ENCODE data around the gene BEST3.

Gene BEST3

DNA sequence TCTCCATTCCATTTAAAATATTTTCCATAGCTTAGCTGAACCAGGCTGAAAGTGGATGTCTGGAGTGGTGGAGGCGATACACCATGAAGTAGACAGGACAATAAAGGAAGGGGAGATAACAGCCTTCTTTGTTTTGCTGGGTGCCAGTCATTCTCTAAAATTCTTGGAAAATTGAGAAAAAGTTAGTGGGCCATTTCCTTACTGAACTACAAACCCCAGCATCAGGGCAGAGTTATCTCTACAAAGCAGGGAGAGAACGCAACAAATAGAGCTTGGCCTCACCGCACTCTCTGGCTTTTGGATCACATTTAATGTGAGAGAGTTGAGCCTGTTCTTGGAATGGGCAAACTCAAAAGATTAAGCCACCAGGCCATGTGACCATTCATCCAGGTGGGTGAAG, 47.2 kb downstream of the BEST3 start:
- no peak overlapping the region for H2AK5ac ChIP-seq (ENCODE audit: low read length)
- no peak overlapping the region for H2BK12ac ChIP-seq (ENCODE audit: low read length)
- no peak overlapping the region for H2AFZ ChIP-seq (ENCODE audit: insufficient read depth, low read length, poor library complexity)
- no peaks in the 10 kb centered on the region for H3K27me3 ChIP-seq (ENCODE audit: insufficient read depth, low read length)
- H2BK5ac ChIP-seq (ENCODE audit: low read depth, low read length, poor library complexity) = no peak overlapping the region
- WGBS (ENCODE audit: extremely low coverage, insufficient coverage, insufficient read length) = no CpG with 5 or more reads among the region's 3 CpGs
- no peaks in the 10 kb centered on the region for H3K36me3 ChIP-seq (ENCODE audit: control insufficient read depth in 1 of 2, insufficient read depth in 2 of 2, low read length in 2 of 2)
- H4K91ac ChIP-seq (ENCODE audit: low read depth, low read length) = no peak overlapping the region
- no peak overlapping the region for H4K12ac ChIP-seq (ENCODE audit: low read depth, low read length)
- H3K4ac ChIP-seq (ENCODE audit: low read depth, low read length) = no peak overlapping the region
- peaks cover 16% of the 10 kb centered on the region for H3K79me1 ChIP-seq (ENCODE audit: low read length)
- H3K27ac ChIP-seq (ENCODE audit: low read depth, low read length) = no peak overlapping the region
- no peak overlapping the region for H3K4me3 ChIP-seq (ENCODE audit: low read depth, low read length)
- no peak overlapping the region for H3K4me2 ChIP-seq (ENCODE audit: low read length)
- H3K4me1 ChIP-seq (ENCODE audit: control insufficient read depth in 1 of 2, insufficient read depth in 2 of 2, low read length in 2 of 2) = peaks cover 8 to 13% of the 10 kb centered on the region in 2 experiments
- H3K23ac ChIP-seq (ENCODE audit: low read length) = no peak overlapping the region
- no peak for DNase-seq
- H3K79me2 ChIP-seq (ENCODE audit: control insufficient read depth, insufficient read depth, low read length, poor library complexity) = peaks cover 3% of the 10 kb centered on the region
- no peak overlapping the region for H3K18ac ChIP-seq (ENCODE audit: low read length)
- H4K8ac ChIP-seq (ENCODE audit: low read depth, low read length) = no peak overlapping the region
- H3K14ac ChIP-seq (ENCODE audit: low read length) = no peak overlapping the region
- H3K9me3 ChIP-seq (ENCODE audit: insufficient read depth, low read depth, low read length) = peaks cover 2% of the 10 kb centered on the region
- no peak overlapping the region for H3K9ac ChIP-seq (ENCODE audit: low read length)
- H2BK120ac ChIP-seq (ENCODE audit: insufficient read depth, low read length, poor library complexity) = no peak overlapping the region

DNA sequence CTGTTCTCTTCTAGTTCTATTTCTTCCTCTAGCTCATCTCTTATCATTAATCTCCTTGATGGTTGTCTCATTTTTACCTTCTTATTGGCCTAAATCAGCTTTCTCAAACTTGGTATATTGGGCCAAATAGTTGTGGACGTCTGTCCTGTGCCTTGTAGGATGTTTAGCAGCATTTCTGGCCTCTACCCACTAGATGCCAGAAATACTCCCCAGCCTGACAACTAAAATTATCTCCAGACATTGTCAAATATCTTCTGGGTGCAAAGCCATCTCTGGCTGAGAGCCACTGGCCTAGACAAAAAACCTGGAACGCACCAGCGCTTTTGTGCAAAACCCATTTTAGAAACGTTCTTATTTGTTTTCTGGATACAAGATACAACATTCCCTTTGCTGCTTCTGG, 49.6 kb downstream of the BEST3 start:
- H3K4me1 ChIP-seq (ENCODE audit: control insufficient read depth in 1 of 2, insufficient read depth in 2 of 2, low read length in 2 of 2) = peaks cover 0 to under 1% of the 10 kb centered on the region in 2 experiments
- no peak overlapping the region for H4K91ac ChIP-seq (ENCODE audit: low read depth, low read length)
- H4K12ac ChIP-seq (ENCODE audit: low read depth, low read length) = no peak overlapping the region
- no peak overlapping the region for H2BK12ac ChIP-seq (ENCODE audit: low read length)
- no peak overlapping the region for H3K9ac ChIP-seq (ENCODE audit: low read length)
- no peak overlapping the region for H4K8ac ChIP-seq (ENCODE audit: low read depth, low read length)
- WGBS (ENCODE audit: extremely low coverage, insufficient coverage, insufficient read length) = no CpG with 5 or more reads among the region's 4 CpGs
- H3K18ac ChIP-seq (ENCODE audit: low read length) = no peak overlapping the region
- no peak overlapping the region for H2BK120ac ChIP-seq (ENCODE audit: insufficient read depth, low read length, poor library complexity)
- H3K4me3 ChIP-seq (ENCODE audit: low read depth, low read length) = no peak overlapping the region
- H3K14ac ChIP-seq (ENCODE audit: low read length) = no peak overlapping the region
- H3K79me1 ChIP-seq (ENCODE audit: low read length) = peaks cover under 1% of the 10 kb centered on the region
- no peak overlapping the region for H2AFZ ChIP-seq (ENCODE audit: insufficient read depth, low read length, poor library complexity)
- no peak overlapping the region for H3K4me2 ChIP-seq (ENCODE audit: low read length)
- H3K4ac ChIP-seq (ENCODE audit: low read depth, low read length) = no peak overlapping the region
- H2BK5ac ChIP-seq (ENCODE audit: low read depth, low read length, poor library complexity) = no peak overlapping the region
- no peak overlapping the region for H3K27ac ChIP-seq (ENCODE audit: low read depth, low read length)
- no peak overlapping the region for H3K23ac ChIP-seq (ENCODE audit: low read length)
- no peaks in the 10 kb centered on the region for H3K27me3 ChIP-seq (ENCODE audit: insufficient read depth, low read length)
- H3K36me3 ChIP-seq (ENCODE audit: control insufficient read depth in 1 of 2, insufficient read depth in 2 of 2, low read length in 2 of 2) = no peaks in the 10 kb centered on the region
- DNase-seq = peak; percentile 28 to 87
- no peaks in the 10 kb centered on the region for H3K9me3 ChIP-seq (ENCODE audit: insufficient read depth, low read depth, low read length)
- no peaks in the 10 kb centered on the region for H3K79me2 ChIP-seq (ENCODE audit: control insufficient read depth, insufficient read depth, low read length, poor library complexity)
- H2AK5ac ChIP-seq (ENCODE audit: low read length) = no peak overlapping the region

DNA sequence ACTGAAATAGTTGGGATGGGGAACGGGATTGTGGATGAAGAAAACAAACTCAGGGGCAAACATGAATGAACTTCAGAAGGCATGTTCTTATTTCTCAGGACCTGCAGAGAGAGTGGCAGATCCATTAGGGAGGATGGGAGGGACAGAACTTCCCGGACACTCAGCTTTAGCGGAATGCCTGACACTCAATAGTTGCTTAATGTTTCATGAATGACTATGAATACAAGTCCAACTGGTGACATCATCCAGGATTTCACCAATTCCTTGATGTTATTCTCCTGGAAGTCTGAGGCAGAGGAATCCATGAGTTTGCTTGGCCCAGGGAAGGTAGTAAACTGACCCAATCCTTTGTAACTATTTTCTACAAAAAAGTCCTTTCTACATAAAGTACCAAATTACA, 50.6 kb downstream of the BEST3 start:
- DNase-seq = peak; percentile 78 to 97
- Histone ChIP-seq H3K9me3 (ENCODE audit: insufficient read depth, low read depth, low read length) (no peaks in the 10 kb centered on the region), H3K9ac (ENCODE audit: low read length) (no peak overlapping the region), H3K79me2 (ENCODE audit: control insufficient read depth, insufficient read depth, low read length, poor library complexity) (no peaks in the 10 kb centered on the region), H3K14ac (ENCODE audit: low read length) (no peak overlapping the region), H2AFZ (ENCODE audit: insufficient read depth, low read length, poor library complexity) (no peak overlapping the region), H3K4me1 (ENCODE audit: control insufficient read depth in 1 of 2, insufficient read depth in 2 of 2, low read length in 2 of 2) (no peaks in the 10 kb centered on the region), H3K36me3 (ENCODE audit: control insufficient read depth in 1 of 2, insufficient read depth in 2 of 2, low read length in 2 of 2) (no peaks in the 10 kb centered on the region), H3K27ac (ENCODE audit: low read depth, low read length) (no peak overlapping the region), H3K79me1 (ENCODE audit: low read length) (no peaks in the 10 kb centered on the region), H2BK5ac (ENCODE audit: low read depth, low read length, poor library complexity) (no peak overlapping the region), H2BK120ac (ENCODE audit: insufficient read depth, low read length, poor library complexity) (no peak overlapping the region), H4K12ac (ENCODE audit: low read depth, low read length) (no peak overlapping the region), H3K23ac (ENCODE audit: low read length) (no peak overlapping the region), H3K18ac (ENCODE audit: low read length) (no peak overlapping the region), H4K91ac (ENCODE audit: low read depth, low read length) (no peak overlapping the region), H3K4ac (ENCODE audit: low read depth, low read length) (no peak overlapping the region), H3K4me2 (ENCODE audit: low read length) (no peak overlapping the region), H2AK5ac (ENCODE audit: low read length) (no peak overlapping the region), H4K8ac (ENCODE audit: low read depth, low read length) (no peak overlapping the region), H3K27me3 (ENCODE audit: insufficient read depth, low read length) (no peaks in the 10 kb centered on the region), H3K4me3 (ENCODE audit: low read depth, low read length) (no peak overlapping the region), H2BK12ac (ENCODE audit: low read length) (no peak overlapping the region)
- no CpG with 5 or more reads among the region's 3 CpGs for WGBS (ENCODE audit: extremely low coverage, insufficient coverage, insufficient read length)

DNA sequence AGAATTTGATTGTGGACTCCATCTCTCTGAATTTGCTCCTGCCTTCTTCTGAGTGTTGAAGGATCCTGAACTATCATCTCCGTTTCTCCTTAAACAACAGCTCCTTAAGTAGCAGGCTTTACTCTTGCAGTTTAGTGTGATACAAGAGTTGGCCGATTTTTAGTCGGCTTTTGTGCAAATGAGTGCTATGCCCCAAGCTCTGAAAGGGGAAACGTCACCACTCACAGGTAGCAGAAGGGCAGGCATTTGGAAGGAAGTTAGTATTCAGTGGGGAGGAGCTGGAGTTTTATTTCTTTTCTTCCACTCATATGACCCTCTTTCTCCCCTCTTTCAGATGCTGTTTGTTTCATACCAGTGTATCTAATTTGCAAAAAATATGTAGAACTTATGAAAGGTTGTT, 51.9 kb downstream of the BEST3 start:
- no peak overlapping the region for H4K91ac ChIP-seq (ENCODE audit: low read depth, low read length)
- no peak overlapping the region for H3K27ac ChIP-seq (ENCODE audit: low read depth, low read length)
- no peak overlapping the region for H3K23ac ChIP-seq (ENCODE audit: low read length)
- H4K12ac ChIP-seq (ENCODE audit: low read depth, low read length) = no peak overlapping the region
- no CpG with 5 or more reads among the region's 4 CpGs for WGBS (ENCODE audit: extremely low coverage, insufficient coverage, insufficient read length)
- no peak overlapping the region for H2BK120ac ChIP-seq (ENCODE audit: insufficient read depth, low read length, poor library complexity)
- H3K36me3 ChIP-seq (ENCODE audit: control insufficient read depth in 1 of 2, insufficient read depth in 2 of 2, low read length in 2 of 2) = no peaks in the 10 kb centered on the region
- no peaks in the 10 kb centered on the region for H3K4me1 ChIP-seq (ENCODE audit: control insufficient read depth in 1 of 2, insufficient read depth in 2 of 2, low read length in 2 of 2)
- H2BK12ac ChIP-seq (ENCODE audit: low read length) = no peak overlapping the region
- no peak overlapping the region for H3K4me3 ChIP-seq (ENCODE audit: low read depth, low read length)
- no peak overlapping the region for H4K8ac ChIP-seq (ENCODE audit: low read depth, low read length)
- H3K14ac ChIP-seq (ENCODE audit: low read length) = no peak overlapping the region
- no peak overlapping the region for H2BK5ac ChIP-seq (ENCODE audit: low read depth, low read length, poor library complexity)
- no peaks in the 10 kb centered on the region for H3K79me1 ChIP-seq (ENCODE audit: low read length)
- no peak overlapping the region for H3K9ac ChIP-seq (ENCODE audit: low read length)
- DNase-seq = no peak
- no peak overlapping the region for H2AK5ac ChIP-seq (ENCODE audit: low read length)
- H3K18ac ChIP-seq (ENCODE audit: low read length) = no peak overlapping the region
- no peaks in the 10 kb centered on the region for H3K27me3 ChIP-seq (ENCODE audit: insufficient read depth, low read length)
- H3K9me3 ChIP-seq (ENCODE audit: insufficient read depth, low read depth, low read length) = no peaks in the 10 kb centered on the region
- no peak overlapping the region for H3K4ac ChIP-seq (ENCODE audit: low read depth, low read length)
- H3K4me2 ChIP-seq (ENCODE audit: low read length) = no peak overlapping the region
- H3K79me2 ChIP-seq (ENCODE audit: control insufficient read depth, insufficient read depth, low read length, poor library complexity) = no peaks in the 10 kb centered on the region
- H2AFZ ChIP-seq (ENCODE audit: insufficient read depth, low read length, poor library complexity) = no peak overlapping the region

Measured in trophoblast cell (in vitro differentiated cells and primary cell).